Hepatocyte (in vitro differentiated cells): Measurements from ENCODE around the gene RFC2.

Experiments
- CTCF ChIP-seq: fragments of 200-600 bp; sonication (generic); IDR thresholded peaks from 2 replicates; pipeline ENCODE4 v1.5.1; 2016; ENCODE audit warnings: antibody characterized with exemption, mild to moderate bottlenecking; ENCODE audit not compliant: poor library complexity
- EZH2phosphoT487 ChIP-seq: fragments of 200-600 bp; sonication (generic); IDR thresholded peaks from one replicate; pipeline ENCODE4 v1.6.1; 2018; ENCODE audit warnings: antibody characterized with exemption, mild to moderate bottlenecking, low read depth, moderate library complexity; ENCODE audit not compliant: unreplicated experiment, severe bottlenecking

- TF ChIP-seq CTCF (no peak), EZH2phosphoT487 (no peak)
Observed at GRCh38 chr7:74218343-74218698, 35.9 kb downstream of the RFC2 start.
